Measurements from ENCODE around the gene EXOC7.
A peak's percentile ranks its signal among the peaks of the same experiment; 100 is the strongest.

The EXOC7 gene

GRCh38 chr17:76087531-76087930 lies 16.1 kb downstream of the EXOC7 start:
- H3K4me2 ChIP-seq = no peak overlapping the region
- TF ChIP-seq Cebpa-rat (IDR thresholded peaks at IDR 0.05) = no peak
- H4K20me1 ChIP-seq = peaks cover 0 to 69% (median 17%) of the 10 kb centered on the region in 11 experiments; a peak in 13 of 22 replicates
- no peak overlapping the region for H3K4me3 ChIP-seq
- H3K9ac ChIP-seq = no peak overlapping the region; a peak in 2 of 22 replicates
- no peaks in the 10 kb centered on the region for H3K9me3 ChIP-seq (replicated peaks in 1 of 11)
- no peak overlapping the region for H3K27ac ChIP-seq
- no peaks in the 10 kb centered on the region for H3K27me3 ChIP-seq
- H3K4me1 ChIP-seq = peaks cover 0 to 15% (median 14%) of the 10 kb centered on the region in 10 experiments; a peak in 17 of 20 replicates
- peaks cover 89 to 100% (median 99%) of the 10 kb centered on the region in 11 experiments for H3K36me3 ChIP-seq

- no peak overlapping the region for H3K4me3 ChIP-seq
- no peak overlapping the region for H3K27ac ChIP-seq
- H3K4me2 ChIP-seq = no peak overlapping the region
- peaks cover 0 to 70% (median 20%) of the 10 kb centered on the region in 11 experiments; a peak in 11 of 22 replicates for H4K20me1 ChIP-seq
- H3K36me3 ChIP-seq = peaks cover 88 to 99% (median 93%) of the 10 kb centered on the region in 11 experiments
- H3K4me1 ChIP-seq = peaks cover 0 to 3% (median 2%) of the 10 kb centered on the region in 10 experiments; a peak in 15 of 20 replicates
- no peak for TF ChIP-seq Cebpa-rat (IDR thresholded peaks at IDR 0.05)
- H3K9me3 ChIP-seq (replicated peaks in 1 of 11) = no peaks in the 10 kb centered on the region
- no peaks in the 10 kb centered on the region for H3K27me3 ChIP-seq
- no peak overlapping the region for H3K9ac ChIP-seq
These were observed 17.2 kb downstream of the EXOC7 start for GRCh38 chr17:76086384-76086783.

GRCh38 chr17:76085731-76086366 lies 17.7 kb downstream of the EXOC7 start:
- Histone ChIP-seq H3K4me3 (no peak overlapping the region), H3K9me3 (replicated peaks in 1 of 11) (no peaks in the 10 kb centered on the region), H3K27ac (no peak overlapping the region), H3K36me3 (peaks cover 82 to 95% (median 88%) of the 10 kb centered on the region in 11 experiments), H3K27me3 (peaks cover 0 to 4% (median 0%) of the 10 kb centered on the region in 11 experiments; a peak in 4 of 22 replicates), H3K4me2 (no peak overlapping the region), H3K4me1 (peaks cover 0 to 5% (median 1%) of the 10 kb centered on the region in 10 experiments; a peak in 9 of 20 replicates), H3K9ac (no peak overlapping the region), H4K20me1 (peaks cover 0 to 70% (median 20%) of the 10 kb centered on the region in 11 experiments; a peak in 10 of 22 replicates)
- no peak for TF ChIP-seq Cebpa-rat (IDR thresholded peaks at IDR 0.05)

- peaks cover 5 to 11% (median 8%) of the 10 kb centered on the region in 10 experiments for H3K4me1 ChIP-seq
- no peak overlapping the region for H3K4me3 ChIP-seq
- peaks cover 0 to 73% (median 20%) of the 10 kb centered on the region in 11 experiments; a peak in 13 of 22 replicates for H4K20me1 ChIP-seq
- H3K36me3 ChIP-seq = peaks cover 76 to 88% (median 81%) of the 10 kb centered on the region in 11 experiments
- no peak overlapping the region for H3K27ac ChIP-seq
- H3K9me3 ChIP-seq (replicated peaks in 1 of 11) = no peaks in the 10 kb centered on the region
- H3K27me3 ChIP-seq = peaks cover 0 to 10% (median 5%) of the 10 kb centered on the region in 11 experiments; a peak in 17 of 22 replicates
- no peak for TF ChIP-seq Cebpa-rat (IDR thresholded peaks at IDR 0.05)
- no peak overlapping the region for H3K9ac ChIP-seq
- H3K4me2 ChIP-seq = no peak overlapping the region
These were observed 18.4 kb downstream of the EXOC7 start for GRCh38 chr17:76085066-76085730.

GRCh38 chr17:76083536-76084182 lies 19.9 kb downstream of the EXOC7 start:
- peaks cover 20 to 26% (median 23%) of the 10 kb centered on the region in 10 experiments for H3K4me1 ChIP-seq
- no peak overlapping the region for H3K4me2 ChIP-seq
- H3K9me3 ChIP-seq (replicated peaks in 1 of 11) = no peaks in the 10 kb centered on the region
- no peak overlapping the region for H3K4me3 ChIP-seq
- H3K36me3 ChIP-seq = peaks cover 60 to 73% (median 66%) of the 10 kb centered on the region in 11 experiments
- peak overlapping the region in 1 of 11 experiments; percentile 14; a peak in 2 of 22 replicates for H3K9ac ChIP-seq
- peaks cover 0 to 78% (median 22%) of the 10 kb centered on the region in 11 experiments; a peak in 14 of 22 replicates for H4K20me1 ChIP-seq
- no peak for TF ChIP-seq Cebpa-rat (IDR thresholded peaks at IDR 0.05)
- peaks cover 15 to 25% (median 21%) of the 10 kb centered on the region in 11 experiments for H3K27me3 ChIP-seq
- H3K27ac ChIP-seq = no peak overlapping the region

- H4K20me1 ChIP-seq = peaks cover 0 to 78% (median 22%) of the 10 kb centered on the region in 11 experiments; a peak in 14 of 22 replicates
- no peak for TF ChIP-seq Cebpa-rat (IDR thresholded peaks at IDR 0.05)
- no peaks in the 10 kb centered on the region for H3K9me3 ChIP-seq (replicated peaks in 1 of 11)
- H3K27me3 ChIP-seq = peaks cover 25 to 36% (median 32%) of the 10 kb centered on the region in 11 experiments
- peaks cover 50 to 62% (median 55%) of the 10 kb centered on the region in 11 experiments for H3K36me3 ChIP-seq
- 0 out of 22 replicates have a peak overlapping the region, but pooled peaks of 1 of the 11 experiments have one; percentile 14 for H3K9ac ChIP-seq
- H3K4me3 ChIP-seq = no peak overlapping the region
- H3K27ac ChIP-seq = no peak overlapping the region
- H3K4me1 ChIP-seq = peaks cover 31 to 37% (median 34%) of the 10 kb centered on the region in 10 experiments
- no peak overlapping the region for H3K4me2 ChIP-seq
These were observed 21.0 kb downstream of the EXOC7 start for GRCh38 chr17:76082326-76083251.

GRCh38 chr17:76081295-76082210 lies 22.0 kb downstream of the EXOC7 start:
- Histone ChIP-seq H3K4me1 (peaks cover 41 to 48% (median 44%) of the 10 kb centered on the region in 10 experiments), H3K9me3 (replicated peaks in 1 of 11) (no peaks in the 10 kb centered on the region), H3K27me3 (peaks cover 36 to 47% (median 42%) of the 10 kb centered on the region in 11 experiments), H4K20me1 (peaks cover 0 to 79% (median 22%) of the 10 kb centered on the region in 11 experiments; a peak in 15 of 22 replicates), H3K36me3 (peaks cover 40 to 52% (median 45%) of the 10 kb centered on the region in 11 experiments), H3K4me3 (no peak overlapping the region), H3K27ac (no peak overlapping the region), H3K9ac (no peak overlapping the region), H3K4me2 (peak overlapping the region in 1 of 11 experiments; percentile 93; a peak in 1 of 22 replicates)
- no peak for TF ChIP-seq Cebpa-rat (IDR thresholded peaks at IDR 0.05)

Measured in BLaER1 treated with 17β-estradiol and CSF1 and Interleukin-3, amounts not matched to agents 10 nM and 100 nM (cell line).